ENCODE results near the gene GPR183.
A peak's percentile ranks its signal among the peaks of the same experiment; 100 is the strongest.

Gene GPR183

DNA sequence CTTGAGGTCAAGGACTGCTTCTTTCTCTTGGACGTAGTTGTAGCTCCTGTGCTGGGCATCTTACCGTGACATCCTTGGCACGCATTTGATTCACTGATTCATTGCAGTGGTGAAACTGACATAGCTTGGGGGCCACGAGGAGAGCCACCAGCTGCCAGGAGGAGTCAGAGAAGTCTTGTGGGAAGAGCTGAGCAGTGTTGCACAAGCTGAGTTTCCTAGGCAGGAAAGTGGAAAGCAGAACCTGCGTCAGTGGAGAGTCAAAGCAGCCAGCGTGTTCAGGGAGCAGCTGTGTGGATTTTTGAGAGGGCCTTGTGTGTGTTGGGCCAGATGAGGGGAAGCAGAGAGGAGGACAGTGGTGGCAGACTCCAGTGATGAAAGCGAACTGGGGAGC, 5.3 kb upstream of the GPR183 start:
- DNase-seq (ENCODE audit: low read depth in 2 of 2): no peak

DNA sequence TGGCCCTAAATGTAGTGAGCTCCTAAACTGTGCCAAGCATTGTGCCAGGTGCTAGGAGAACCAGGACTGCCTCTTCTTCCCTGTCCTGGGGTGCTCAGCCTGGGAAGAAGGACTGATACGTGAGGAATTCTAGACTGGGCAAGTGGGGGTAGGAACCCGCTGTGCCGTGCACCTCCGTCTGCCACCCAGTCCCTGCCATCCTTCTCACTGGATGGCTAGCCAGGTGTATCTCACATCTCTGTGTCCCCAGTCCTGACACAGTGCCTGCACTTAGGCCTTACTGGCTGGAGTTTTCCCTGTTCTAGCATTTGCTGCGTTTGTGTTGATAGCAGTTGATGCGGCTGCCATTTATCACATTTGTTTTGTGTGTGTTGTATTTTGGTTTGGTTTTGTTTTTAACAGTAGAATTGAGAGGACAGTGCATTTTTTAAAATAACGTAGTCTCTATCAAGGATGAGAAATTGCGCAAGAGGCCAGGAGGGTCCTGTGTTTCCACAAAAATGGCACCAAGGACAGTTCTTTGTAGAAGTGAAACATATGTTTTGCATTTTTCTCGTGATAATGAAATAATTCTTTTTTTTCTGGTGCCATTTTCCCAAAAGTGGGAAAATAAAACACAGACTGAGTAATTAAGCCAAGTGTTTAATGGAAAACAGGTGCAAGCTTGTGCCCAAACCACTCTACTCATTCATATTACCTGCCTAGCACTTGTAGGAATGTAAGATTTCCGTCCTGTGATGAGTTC, 4.7 kb upstream of the GPR183 start:
- DNase-seq (ENCODE audit: low read depth in 2 of 2): no peak

DNA sequence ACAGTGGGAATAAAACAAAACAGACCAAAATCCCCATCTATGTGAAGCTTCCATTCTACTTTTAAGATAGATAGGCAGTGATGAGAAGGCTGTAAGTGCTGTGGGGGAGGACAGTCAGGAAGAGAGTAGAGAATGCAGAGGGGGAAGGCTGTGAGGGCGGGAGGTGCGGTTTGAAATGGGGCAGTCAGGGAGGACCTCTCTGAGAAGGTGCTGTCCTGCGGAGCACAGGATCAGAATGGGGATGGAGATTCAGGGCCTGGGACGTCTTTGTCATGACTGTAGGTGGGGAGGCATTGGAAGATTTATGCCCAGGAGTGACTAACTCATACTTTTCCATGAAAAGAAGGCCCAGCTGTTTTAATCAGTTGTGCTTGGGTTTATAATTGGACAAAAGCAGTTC, 3.9 kb upstream of the GPR183 start:
- DNase-seq (ENCODE audit: low read depth in 2 of 2): no peak

DNA sequence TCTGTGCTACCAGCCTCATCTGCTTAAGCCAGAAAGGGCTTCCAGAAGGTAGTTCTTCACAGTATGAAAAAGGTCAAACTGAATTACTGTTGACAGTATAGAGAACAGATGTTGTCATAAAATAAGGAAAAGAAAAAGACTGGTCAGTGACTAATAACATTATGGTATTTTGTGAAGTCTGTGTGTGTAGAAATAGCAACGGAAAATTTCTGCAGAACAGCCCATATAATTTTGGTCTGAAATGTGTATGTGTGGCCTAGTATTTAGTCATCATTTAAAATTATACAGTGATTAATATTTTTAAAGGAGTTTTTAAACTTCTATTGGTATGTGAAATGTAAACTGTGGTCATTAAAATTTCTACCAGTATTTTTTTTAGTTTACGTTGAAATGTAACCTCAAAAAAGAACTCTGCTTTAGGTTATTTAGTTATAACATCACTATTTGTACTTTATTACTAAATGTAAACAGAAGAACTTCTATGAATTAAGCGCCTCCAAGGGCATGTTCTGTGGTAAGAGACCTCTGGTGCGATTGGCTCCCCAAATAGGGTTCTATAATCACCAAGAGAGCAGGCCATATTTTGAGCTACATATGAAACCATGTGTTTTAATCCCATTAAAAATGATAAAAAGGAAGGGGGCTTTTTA, 3.3 kb upstream of the GPR183 start:
- DNase-seq (ENCODE audit: low read depth in 2 of 2): no peak

DNA sequence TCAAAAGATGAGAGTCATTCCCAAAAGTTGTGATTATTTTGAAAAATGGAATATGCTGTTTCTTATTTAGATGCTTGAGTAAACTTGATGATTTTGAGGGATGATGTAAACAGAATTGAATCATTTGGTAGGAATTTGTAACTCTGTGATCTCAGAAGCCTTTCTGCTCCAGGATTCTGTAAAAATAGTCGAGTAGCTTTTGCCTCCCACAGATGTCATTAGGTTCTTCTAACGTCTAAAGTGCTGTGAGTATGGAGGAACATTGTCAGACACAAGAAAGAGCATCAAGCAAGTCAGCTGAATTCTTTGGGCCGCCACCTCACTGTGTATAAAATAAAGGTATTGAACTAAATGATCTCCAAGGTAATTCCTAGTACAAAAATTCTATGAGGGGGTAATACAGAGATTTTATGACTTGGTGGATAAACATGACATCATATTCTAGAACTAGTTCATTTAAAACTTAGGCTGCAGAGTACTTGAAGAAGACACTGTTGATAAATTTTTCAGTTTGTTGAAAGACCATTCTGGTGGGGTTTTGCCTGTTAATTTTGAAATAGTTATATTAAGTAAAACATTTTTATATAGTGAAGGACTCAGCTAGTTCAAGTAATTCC, 1.4 kb upstream of the GPR183 start:
- DNase-seq (ENCODE audit: low read depth in 2 of 2): no peak

DNA sequence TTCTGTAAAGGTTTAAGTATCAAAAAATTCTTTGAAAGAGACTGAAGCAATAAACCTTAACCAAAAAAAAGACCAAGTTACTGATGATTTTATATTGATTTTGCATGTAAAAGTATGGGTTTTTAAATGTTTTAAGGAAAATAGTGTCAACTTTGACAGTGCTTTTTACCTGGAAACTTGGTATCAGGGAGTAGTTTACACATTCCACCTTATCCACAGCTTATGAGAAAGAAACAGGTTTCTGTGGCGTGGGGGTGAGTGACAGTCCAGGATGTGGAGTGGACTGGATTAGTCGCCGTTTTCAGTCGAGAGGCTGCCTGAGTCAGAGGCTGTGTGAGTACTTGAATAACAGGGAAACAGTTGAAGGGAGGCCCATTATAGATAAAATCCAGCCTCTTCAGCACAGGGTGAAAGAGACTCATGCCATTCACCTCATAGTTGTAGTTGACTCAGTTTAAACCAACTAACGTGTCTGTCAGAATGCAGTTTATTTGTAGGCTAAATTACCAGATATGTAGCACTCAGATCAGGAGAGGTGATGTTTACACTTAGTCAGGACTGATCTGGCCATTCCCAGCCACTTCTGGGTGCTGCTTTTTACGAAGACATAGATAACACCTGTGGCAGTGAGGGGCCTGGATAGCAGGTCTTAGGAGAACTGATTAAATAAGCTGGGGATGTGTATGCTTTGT, 595 bp upstream of the GPR183 start:
- DNase-seq (ENCODE audit: low read depth in 2 of 2): peak in 1 of 2 donors; percentile 49

DNA sequence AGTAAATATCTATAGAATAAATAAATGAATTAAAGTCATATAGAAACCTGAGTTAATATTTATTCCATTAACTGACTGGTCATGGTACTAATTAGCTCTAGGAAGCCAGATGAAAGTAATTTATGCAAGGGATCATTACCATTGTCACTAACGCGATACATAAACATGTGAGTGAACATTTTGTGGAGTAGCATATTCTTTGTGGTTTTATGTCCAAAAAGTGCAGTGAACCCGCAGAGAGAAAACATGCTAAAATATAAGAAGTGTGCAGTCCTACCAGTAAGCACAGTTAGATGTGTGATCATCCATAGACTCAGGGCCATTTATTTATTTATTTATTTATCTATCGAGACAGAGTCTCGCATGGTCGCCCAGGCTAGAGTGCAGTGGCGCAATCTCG, 1.6 kb downstream of the GPR183 start:
- DNase-seq (ENCODE audit: low read depth in 2 of 2): no peak

DNA sequence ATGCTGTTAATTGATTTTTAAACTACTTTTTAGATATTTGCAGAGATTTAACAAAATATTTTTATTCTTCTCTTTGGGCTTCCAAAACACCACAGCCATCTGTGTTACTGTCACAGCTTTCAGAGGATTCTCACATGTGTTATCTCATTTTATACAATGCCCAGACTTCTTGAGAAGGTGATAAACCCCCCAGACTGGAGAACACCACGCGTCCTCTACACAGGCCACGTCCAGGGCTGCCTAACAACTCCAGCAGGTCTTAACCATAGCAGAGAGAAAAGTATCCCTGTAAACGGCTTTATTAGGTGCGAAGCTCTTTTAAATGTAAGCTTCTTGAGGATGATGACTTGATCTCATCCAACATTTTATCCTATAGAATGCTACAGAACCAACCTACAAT, 2.0 kb downstream of the GPR183 start:
- DNase-seq (ENCODE audit: low read depth in 2 of 2): no peak

DNA sequence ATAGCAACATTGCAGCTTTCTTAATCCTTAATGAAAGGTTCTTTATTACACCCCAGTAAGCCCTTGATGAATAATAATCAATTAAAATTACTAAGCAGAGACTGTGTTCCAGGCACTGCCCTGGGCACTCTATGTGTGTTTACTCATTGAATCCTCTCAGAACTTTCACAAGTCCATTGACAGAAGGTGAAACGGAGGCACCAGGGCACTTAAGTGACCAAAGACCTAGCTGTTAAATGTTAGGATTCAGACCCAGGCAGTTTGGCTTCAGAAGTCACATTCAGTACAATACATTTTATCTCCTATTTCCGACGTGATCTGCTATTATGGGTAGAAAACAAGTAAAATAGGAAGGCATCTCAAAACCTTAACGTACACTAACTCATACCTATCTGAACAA, 2.7 kb downstream of the GPR183 start:
- no peak for DNase-seq (ENCODE audit: low read depth in 2 of 2)

DNA sequence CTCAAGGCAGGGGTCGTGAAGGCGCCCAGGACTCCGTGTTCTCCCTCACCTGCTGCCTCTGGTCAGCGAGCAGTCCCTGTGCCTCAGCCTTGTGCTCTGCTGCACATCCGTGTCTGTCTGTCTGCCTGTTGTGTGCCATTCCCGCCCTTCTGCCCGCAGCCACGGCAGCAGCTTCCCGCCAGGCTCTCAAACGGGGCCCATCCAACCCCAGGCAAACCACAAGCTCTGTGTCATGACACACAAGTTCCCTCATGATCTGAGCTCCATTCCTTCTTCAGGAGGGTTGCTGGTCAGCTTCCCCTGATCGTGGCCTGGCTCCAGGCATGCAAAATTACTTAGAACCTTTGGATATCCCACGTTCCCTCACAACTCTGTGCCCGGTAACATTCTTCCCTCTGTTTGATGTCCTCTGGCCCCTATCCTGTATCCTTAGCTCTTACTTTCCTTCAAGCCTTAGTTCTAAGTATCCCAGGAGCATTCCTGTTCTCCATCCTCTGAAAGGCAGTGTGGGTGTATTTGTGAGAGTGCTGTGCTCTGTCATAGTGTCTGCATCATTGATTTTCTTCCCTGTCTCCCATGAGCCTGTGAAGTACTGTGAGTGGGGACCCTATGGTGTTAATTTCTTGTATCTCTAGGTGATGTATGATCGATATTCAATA, 3.2 kb downstream of the GPR183 start:
- DNase-seq (ENCODE audit: low read depth in 2 of 2): no peak

DNA sequence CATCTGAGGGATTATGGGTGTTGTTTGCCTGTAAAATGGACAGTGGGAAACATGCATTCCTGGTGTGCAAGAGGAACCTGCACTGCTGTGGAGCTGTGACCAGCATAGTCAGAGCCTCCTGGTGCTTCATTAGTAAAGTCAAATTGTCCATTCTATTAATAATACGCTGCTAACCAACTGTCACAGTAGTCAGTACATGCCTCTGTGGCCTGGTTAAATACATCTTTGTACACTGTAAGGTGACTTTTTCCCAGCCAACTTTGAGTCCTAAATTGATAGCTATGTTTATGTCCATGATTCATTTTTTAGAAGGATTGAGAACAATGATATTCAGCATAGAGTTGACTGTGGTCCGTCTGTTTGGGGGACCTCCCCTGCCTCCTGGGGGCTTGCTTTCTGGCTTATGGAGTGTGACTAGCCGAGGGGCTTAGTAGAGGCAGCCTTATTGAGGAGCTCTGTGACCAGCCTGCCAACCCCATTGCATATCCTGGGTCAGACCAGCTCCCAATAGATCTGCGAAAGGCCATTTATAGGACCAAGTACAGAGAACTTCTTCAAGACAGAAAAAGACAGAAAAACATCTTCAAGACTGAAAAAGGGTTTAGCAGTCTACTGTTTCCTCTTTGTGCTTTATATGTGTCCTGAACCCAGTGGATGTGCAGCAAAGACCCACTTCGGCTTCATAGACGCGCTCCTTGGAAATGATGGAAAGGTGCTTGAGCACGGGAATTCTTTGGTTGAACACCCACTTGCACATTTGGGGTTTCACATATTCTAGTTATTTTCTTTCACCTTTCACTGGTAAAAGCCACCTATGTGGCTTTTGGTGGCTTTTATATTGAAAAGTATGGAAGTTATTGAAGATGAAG, 4.3 kb downstream of the GPR183 start:
- no peak for DNase-seq (ENCODE audit: low read depth in 2 of 2)

DNA sequence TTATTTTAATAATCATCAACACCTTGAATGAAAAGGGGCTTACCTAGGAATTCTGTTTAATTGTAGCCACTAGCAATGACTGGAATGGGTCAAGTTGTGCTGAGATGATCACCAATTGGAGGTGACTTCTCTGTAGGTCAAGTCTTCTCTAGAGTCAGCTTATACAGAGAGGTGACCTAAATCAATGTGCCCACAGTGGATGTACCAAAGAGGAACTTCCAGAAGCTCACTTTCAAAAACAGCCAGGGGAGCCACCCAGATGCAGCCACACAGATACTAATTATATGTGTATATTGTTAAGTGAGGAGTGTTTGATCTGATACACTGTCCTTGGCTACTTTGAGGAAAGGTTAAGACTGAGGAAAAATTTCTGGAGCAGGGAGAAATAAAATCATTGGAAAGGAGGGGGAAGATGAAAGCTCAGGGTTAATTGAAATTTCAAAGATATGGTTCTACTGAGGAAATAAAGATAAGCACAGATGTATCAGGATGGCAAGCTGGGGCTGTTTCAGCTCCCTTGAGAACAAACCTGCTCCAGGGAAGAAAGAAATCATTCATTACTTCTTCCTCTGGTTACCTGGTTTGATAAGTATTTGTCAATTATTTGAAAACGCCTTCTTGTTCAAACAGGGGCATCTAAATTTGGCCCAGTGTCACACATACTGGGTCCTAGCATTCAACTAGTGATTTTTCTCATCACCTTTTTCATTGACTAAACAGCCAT, 5.1 kb downstream of the GPR183 start:
- no peak for DNase-seq (ENCODE audit: low read depth in 2 of 2)

DNA sequence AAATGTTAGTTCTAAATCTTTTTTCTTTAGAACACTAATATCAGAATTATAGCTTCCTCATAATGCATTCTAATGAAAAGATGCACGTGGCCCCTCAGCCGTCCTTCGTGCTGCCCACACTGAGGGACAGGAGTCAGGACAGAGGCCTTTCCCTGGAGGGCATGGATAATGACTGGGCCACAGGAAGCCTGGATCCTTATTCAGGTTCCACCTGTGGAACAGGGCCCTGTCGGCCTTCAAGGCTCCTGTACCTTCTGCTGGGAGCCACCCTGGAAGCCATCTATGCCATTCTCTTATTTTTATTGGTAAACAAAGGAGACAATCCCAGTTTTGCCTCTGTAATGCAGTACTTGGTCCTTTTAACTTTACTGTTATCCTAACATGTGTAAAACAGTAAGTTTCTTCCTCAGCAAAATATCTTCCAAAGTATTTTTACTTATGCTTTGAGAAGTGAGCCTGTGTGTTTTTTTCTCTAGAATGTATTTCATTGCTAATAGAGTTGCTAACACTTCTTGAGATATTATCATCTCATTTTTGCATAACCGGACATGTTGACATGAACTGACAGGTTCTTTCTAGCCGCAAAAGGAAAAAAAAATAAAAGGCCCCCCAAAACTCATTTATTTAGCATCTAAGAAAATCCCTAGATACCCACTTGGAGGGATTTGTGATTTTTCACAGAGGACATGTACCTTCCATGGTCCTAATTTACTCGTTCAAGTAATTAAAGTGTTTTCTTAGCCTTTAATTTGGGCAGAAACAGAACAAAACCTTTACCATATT, 6.0 kb downstream of the GPR183 start:
- DNase-seq (ENCODE audit: low read depth in 2 of 2): no peak

DNA sequence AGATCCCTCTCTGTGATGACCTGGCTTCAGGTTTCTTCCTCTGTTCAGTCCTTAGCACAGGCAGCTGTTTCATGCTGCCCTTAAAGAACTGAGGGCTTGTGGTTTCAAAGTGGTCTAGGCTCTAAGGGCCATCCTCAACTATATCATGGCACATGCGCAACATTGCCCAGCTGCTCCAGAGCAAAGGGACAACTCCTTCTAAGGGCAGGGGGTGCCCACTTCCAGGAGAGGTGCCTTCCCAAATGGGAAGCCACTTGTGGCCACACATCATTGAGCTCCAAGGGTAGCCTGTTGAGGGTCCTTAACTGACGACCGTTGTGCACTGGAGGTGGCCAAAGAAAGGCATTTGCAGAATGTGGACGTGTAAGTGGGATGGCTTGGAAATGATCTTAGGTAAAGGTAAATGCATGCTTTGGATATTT, 7.3 kb downstream of the GPR183 start:
- no peak for DNase-seq (ENCODE audit: low read depth in 2 of 2)

DNA sequence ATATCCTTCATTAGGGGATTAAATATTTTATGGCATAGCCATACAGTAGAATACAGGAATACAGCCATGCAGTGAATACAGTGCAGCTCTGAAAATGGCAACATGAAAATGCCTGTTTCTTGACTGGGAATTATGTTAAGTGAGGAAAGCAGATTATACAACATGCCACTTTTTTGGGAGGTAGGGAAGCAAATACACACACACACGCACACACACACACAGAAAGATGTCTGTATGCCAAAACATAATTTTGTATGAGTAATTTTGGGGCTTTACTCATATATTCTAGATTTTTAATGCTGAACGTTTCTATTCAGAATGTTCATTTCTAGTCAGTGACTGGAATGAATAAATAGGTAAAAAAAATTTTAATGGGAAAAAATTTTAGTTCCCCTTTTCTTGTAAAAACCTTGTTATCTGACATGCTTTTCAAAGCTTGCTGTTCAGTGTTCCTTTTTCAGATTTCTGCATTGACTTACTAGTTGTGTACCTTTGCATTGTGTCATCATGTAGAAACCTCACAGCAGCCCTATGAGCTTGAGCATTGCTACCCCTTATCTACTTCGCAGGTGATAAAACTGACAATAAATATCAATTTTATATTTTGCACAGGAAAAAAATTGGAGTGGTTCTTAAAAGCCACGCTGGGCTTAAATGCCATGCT, 7.8 kb downstream of the GPR183 start:
- DNase-seq (ENCODE audit: low read depth in 2 of 2): no peak

DNA sequence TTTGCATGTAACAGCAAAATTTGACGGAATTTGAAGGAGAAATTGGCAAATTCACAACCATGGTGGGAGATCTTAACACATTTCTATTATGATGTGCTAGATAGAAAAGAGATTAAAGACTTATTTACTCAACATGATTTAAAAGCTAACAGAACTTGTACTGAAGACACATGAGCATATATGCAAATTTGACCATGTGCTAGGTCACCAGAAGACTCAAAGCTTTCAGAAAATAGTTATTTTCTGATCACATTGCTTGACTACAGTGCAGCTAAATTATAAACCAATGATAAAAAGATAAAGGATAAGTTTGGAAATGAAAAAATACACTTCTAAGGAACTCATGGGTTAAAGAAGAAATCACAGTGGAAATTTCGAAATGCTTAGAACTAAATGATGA, 9.1 kb downstream of the GPR183 start:
- DNase-seq (ENCODE audit: low read depth in 2 of 2): no peak

DNA sequence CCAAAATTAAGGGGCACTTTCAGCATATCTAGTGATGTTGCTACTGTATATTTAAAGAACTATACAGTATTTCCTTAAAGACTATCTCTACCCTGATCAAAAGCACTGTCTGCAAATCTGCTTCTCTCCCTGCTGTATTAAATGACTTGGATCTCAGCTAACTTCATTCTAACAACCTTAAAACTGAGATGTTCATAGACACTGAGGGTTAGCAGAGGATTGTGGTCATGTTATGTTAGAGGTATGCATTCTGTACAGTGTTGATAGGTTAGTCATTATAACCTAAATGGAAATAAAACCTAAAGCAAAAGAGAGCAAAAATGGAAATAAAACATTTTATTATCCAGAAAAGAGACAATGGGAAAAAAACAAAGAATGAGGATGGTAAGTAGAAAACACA, 9.9 kb downstream of the GPR183 start:
- DNase-seq (ENCODE audit: low read depth in 2 of 2): no peak

DNA sequence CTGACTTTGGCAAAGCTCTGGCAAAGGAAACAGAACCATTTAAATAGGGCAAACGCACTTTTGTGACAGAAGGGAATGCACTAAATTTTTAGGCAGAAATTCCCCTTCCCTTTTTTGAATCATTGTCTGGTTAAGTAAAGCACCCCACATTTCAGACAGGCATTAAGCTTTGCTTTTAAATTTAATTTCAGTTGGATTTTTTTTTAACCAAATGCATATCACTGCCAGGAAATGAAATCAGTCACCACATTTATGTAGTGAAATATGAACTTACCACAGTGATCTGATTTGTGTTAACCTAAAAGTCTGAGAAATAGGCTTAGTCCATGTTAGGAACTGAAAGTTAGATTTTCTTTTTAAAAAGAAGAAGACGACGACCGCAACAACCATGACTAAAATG, 10.8 kb downstream of the GPR183 start:
- no peak for DNase-seq (ENCODE audit: low read depth in 2 of 2)

All from stimulated activated CD4-positive, alpha-beta T cell treated with anti-CD3 and anti-CD28 coated beads, Interleukin-1b, Interleukin-23, amount 100 ng/mL, for 1 hour (primary cell).